Endometrial microvascular endothelial cells (primary cell): ENCODE measurements around the gene BEND7. TPM values are rescaled to one million over a fixed set of nuclear protein-coding genes. Genes with fewer than 3 reads are reported as not detected.

Source experiments
- in situ Hi-C: cut with HindIII; loops from 2 replicates; pipeline ENCODE4 v1.10.0; 2017; ENCODE audit warnings: low sequenced_read_pairs, low pct_unique_long_range_greater_than_20kb; ENCODE audit errors: inconsistent ontology term
- total RNA-seq: library from RNA; depleted of rRNA; stranded (reverse); fragments of >200 nt; gene quantifications from one replicate; pipeline ENCODE4 v1.2.3, GENCODE V29; 2015; ENCODE audit errors: inconsistent ontology term

Gene BEND7
- total RNA-seq, 1 donor from 2014 or later, result 9.0 TPM

DNA sequence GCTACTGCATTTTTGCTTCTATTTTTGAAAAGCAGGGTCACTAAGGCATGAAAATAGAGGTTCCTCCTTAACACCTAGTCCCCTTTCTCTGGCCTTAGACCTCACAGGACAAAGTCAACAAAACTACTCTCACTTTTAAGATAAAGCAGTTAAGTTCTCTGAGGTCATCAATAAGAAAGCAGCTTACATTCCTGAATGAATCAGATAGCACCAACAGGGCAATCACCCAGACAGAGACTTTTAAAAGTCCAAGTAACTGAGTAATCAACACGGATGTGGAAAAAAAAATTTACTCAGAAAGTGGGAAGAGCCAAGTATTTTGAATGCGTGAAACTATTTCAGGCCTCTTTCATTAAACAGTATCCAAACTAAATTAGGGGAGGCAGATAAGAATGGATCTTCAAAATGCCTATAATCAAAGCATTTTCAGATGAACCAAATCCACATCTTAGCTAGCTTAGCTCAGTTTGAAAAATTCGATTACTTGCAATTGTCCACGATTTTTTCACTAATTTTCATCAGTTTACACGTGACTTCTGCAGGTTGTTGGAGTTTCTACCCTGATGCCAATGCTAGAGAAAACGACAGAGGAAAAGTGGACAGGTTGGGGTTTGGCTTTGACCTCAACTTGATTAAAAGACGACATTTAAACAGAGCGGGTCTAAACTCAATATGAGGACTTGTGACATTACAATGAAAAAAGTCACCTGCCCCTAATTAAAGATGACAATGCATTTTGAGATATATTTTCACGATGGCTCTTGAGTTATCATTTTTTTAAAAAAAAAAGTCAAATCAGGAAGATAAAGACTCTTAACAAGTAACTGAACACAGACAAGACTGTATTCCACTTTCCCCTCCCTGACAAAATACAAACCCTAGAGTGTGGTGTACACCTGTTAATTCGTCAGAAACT lies 1.6 kb downstream of the BEND7 start:
- in situ Hi-C loops, result no loop called here

- in situ Hi-C loops, result no loop called here
These were observed 3.2 kb downstream of the BEND7 start for GRCh38 chr10:13525663-13526062.

DNA sequence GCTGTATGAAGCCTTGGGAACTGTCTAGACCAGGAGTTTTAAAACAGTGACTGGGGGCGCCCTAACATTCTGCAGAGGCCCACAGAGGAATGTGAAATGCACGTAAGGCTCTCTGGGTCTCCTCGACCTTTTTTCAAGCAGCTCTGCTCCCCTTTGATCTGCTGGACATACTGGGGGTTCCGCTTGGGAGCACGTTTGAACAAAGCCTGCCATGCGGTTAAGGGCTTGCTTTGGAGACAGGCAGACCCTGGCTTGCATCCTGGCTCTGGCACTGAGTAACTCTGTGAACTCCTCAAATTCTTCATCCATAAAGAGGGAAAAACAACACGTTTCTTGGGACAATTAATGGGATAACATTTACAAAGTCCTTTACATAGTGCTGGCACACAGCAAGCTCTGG lies 7.8 kb downstream of the BEND7 start:
- in situ Hi-C loops, result no loop called here

- in situ Hi-C loops, result no loop called here
These were observed 8.6 kb downstream of the BEND7 start for GRCh38 chr10:13520194-13520593.

- in situ Hi-C loops, result no loop called here
These were observed 10.6 kb downstream of the BEND7 start for GRCh38 chr10:13518076-13518692.

DNA sequence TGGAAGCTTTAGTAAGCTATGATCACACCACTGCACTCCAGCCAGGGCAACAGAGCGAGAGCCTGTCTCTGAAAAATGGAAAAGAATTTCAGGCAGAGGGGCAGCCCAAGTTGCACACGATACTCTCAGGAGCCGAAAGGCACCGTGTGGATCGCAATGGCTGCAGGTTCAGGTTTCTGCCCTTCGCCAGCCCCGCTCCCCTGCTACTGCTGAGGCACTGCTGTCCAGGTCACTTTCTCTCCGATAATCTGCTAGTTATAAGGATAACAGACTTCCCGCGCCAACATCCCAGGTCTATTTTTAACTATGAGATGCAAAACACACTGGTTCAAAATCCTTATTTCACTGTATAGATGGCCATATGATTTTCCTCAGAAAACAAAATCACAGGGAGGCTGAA lies 11.1 kb downstream of the BEND7 start:
- in situ Hi-C loops, result no loop called here

- in situ Hi-C loops, result no loop called here
These were observed 12.6 kb downstream of the BEND7 start for GRCh38 chr10:13516176-13516575.

DNA sequence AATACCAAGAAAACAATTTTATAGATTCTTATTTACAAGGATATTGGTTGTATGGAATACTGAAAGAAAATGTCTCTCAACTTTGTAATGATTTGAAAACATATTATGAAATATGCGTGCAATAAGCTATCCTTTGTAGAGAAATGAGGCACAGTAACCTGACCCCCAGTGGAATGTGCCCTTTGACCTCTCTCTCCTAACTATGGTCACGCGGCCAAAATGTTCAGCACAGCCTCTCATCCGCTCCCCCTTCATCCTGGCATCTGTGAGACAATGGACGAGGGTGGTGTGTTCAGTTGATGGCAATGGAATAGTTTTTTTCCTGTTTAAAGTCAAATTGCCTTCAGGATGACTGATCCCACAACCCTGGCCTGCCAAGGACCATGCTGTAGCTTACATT lies 13.3 kb downstream of the BEND7 start:
- in situ Hi-C loops, result no loop called here

- in situ Hi-C loops, result no loop called here
These were observed 14.5 kb downstream of the BEND7 start for GRCh38 chr10:13514296-13514695.

DNA sequence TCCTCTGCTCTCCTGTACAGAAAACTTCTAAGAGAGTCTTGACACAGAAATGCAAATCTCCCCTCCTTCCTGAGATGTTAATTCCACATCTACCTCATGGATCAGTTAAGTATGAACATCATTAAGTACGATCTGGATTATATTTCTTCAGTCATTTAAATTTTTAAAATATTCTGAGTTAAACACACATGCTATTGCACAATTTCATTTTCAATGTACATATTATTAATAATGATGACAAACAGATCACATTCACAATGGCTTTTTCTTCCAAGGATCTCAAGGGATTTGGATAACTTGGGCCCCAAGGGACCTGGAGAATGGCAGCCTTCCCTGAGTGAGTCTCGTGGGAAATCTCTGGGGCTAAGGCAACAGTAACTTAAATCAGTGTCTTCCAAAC lies 16.2 kb downstream of the BEND7 start:
- in situ Hi-C loops, result no loop called here

DNA sequence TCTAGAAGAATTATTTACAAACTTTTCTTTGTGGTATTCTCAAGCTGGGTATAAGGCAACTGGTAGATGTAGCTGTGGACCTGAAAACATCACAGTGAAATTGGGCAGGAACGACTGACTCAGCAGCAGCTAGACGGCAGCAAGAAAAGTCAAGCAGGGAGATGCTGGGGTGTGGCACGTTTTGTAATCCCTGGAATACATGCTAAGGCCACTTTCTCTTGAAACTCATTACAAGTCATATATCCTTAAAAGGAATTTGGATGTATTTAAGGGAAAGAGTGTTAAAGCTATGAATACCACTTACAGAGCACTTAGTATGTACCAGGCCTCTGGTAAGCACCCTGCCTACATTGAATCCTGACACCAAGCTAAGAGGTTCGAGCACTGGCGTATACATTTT lies 17.4 kb downstream of the BEND7 start:
- in situ Hi-C loops, result no loop called here

DNA sequence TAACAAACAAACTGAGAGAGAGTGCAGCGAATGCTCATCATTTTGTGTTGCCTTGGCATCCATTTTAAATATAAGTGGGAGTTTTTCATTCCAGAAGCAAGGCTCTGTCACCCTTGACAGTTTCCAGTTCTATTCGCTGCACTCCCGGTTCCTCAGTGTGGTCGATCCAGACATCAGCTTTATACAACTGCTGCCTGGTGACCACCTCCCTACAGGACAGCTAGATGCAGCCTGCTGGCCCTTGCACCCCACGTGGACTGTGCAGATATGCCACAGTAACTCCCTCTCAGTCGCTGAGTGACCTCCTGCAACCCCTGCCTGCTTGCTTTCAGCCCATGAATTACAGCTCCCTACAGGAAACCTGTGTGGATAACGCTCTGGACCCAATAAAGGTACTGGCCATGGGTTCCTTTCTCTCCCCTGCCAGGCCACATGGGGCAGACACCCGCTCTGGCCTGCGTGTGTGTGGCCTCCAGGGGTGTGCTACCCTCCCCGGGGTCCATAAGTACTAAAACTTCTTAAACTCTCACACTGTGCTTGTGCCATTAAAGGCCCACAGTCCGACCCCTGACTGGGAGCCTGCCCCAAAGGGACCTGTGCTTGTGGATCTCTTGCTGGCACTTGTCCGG lies 23.6 kb downstream of the BEND7 start:
- in situ Hi-C loops, result no loop called here

- in situ Hi-C loops, result no loop called here
These were observed 24.9 kb downstream of the BEND7 start for GRCh38 chr10:13503745-13504463.

- in situ Hi-C loops, result no loop called here
These were observed 26.4 kb downstream of the BEND7 start for GRCh38 chr10:13502380-13502779.

GRCh38 chr10:13500201-13500600 lies 28.6 kb downstream of the BEND7 start:
- in situ Hi-C loops, result no loop called here

DNA sequence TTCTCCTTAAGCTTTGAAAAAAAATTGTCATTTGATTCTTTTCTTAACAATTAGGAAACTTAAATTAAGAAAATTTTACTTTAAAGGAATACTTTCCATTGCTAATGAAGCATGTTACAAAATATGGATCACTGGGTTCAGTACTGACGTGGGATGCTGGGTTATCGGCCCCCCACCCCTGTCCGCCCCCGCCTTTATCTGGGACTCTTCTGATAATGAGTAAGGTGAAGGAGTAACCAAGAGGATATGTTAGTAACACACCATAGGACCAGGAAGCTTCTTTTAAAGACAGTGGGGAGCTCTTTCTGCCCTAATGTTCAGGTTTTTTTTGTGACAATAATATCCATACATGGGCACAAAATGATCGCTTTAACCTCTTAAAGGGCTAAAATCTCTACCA lies 29.7 kb downstream of the BEND7 start:
- in situ Hi-C loops, result no loop called here

GRCh38 chr10:13496931-13497330 lies 31.9 kb downstream of the BEND7 start:
- in situ Hi-C loops, result no loop called here

DNA sequence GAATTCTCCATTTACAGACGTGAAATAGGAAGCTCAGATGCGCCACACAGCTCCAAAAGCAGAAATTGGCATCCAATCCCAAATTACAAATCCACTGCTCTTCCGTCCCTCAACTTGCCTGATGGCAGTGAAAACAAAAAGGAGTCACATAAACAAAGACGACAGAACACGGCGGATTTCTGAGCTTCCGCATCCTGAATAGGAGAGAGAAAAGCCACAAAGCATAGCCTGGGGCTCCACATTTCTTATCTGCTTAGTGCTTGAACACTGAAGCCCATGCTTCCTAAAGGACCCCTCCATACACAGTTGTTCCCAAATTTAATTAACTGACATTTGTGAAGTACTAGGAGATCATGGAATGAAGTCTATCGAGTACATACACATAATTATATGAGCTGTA lies 32.6 kb downstream of the BEND7 start:
- in situ Hi-C loops, result no loop called here

- in situ Hi-C loops, result no loop called here
These were observed 36.2 kb downstream of the BEND7 start for GRCh38 chr10:13492493-13493180.
